Neuronal stem cell (in vitro differentiated cells): ENCODE measurements around the gene SMC1A.

Source experiments
- DNase-seq: peaks from one replicate; pipeline ENCODE4 v3.0.0-alpha.2; 2013; ENCODE audit warnings: low spot score
- H2AFZ ChIP-seq: one replicate; pipeline ENCODE4 v1.6.1; 2013; ENCODE audit warnings: mild to moderate bottlenecking, low read length, inconsistent platforms
- H2AK5ac ChIP-seq: 2 replicates; pipeline ENCODE4 v1.6.1; 2013; ENCODE audit warnings: low read depth, mild to moderate bottlenecking, inconsistent platforms, low read length, moderate library complexity, mixed read lengths
- H2BK120ac ChIP-seq: 2 replicates; pipeline ENCODE4 v1.6.1; 2013; ENCODE audit warnings: low read depth, mild to moderate bottlenecking, inconsistent platforms, low read length, moderate library complexity, mixed read lengths
- H2BK12ac ChIP-seq: one replicate; pipeline ENCODE4 v1.6.1; 2013; ENCODE audit warnings: low read length, inconsistent platforms
- H2BK15ac ChIP-seq: 2 replicates; pipeline ENCODE4 v1.6.1; 2013; ENCODE audit warnings: mild to moderate bottlenecking, low read length, inconsistent platforms, mixed read lengths
- H2BK5ac ChIP-seq: one replicate; pipeline ENCODE4 v1.6.1; 2013; ENCODE audit warnings: inconsistent platforms, mild to moderate bottlenecking, low read length, moderate library complexity
- H3K14ac ChIP-seq: one replicate; pipeline ENCODE4 v1.6.1; 2013; ENCODE audit warnings: low read length, inconsistent platforms
- H3K18ac ChIP-seq: 2 replicates; pipeline ENCODE4 v1.6.1; 2013; ENCODE audit warnings: low read length, inconsistent platforms
- H3K23ac ChIP-seq: 2 replicates; pipeline ENCODE4 v1.6.1; 2013; ENCODE audit warnings: low read depth, mild to moderate bottlenecking, mixed read lengths, low read length, inconsistent platforms; ENCODE audit not compliant: poor library complexity
- H3K27ac ChIP-seq: replicated peaks from 3 replicates; pipeline ENCODE4 v1.5.1; 2013; ENCODE audit warnings: low read length, inconsistent platforms
- H3K27me3 ChIP-seq, 3 experiments: 2 replicates each; pipeline ENCODE4 v1.6.1; 2013; ENCODE audit warnings: low read length in 3 of 3, mild to moderate bottlenecking in 2 of 3, inconsistent platforms in 1 of 3, low read depth in 1 of 3, mixed read lengths in 1 of 3, moderate library complexity in 1 of 3; ENCODE audit not compliant: control insufficient read depth in 3 of 3, insufficient read depth in 3 of 3
- H3K36me3 ChIP-seq, 2 donors: replicated peaks in 1 of 2; 2 replicates each; pipeline ENCODE4 v1.6.1; 2013; ENCODE audit warnings: low read length in 2 of 2; ENCODE audit not compliant: control insufficient read depth in 2 of 2, insufficient read depth in 2 of 2
- H3K4ac ChIP-seq: 2 replicates; pipeline ENCODE4 v1.6.1; 2013; ENCODE audit warnings: inconsistent platforms, mild to moderate bottlenecking, low read length, moderate library complexity
- H3K4me1 ChIP-seq, 2 donors: 1 replicate in 1 of 2; 2 replicates in 1 of 2; pipeline ENCODE4 v1.6.1; 2013; ENCODE audit warnings: low read length in 2 of 2, low read depth in 1 of 2; ENCODE audit not compliant: control insufficient read depth in 2 of 2, insufficient read depth in 1 of 2
- H3K4me2 ChIP-seq: one replicate; pipeline ENCODE4 v1.6.1; 2013; ENCODE audit warnings: mild to moderate bottlenecking, low read length, inconsistent platforms; ENCODE audit not compliant: insufficient read depth, poor library complexity, severe bottlenecking
- H3K4me3 ChIP-seq, 2 donors: 2 replicates each; pipeline ENCODE4 v1.5.1; 2013; ENCODE audit warnings: low read length in 2 of 2, mild to moderate bottlenecking in 2 of 2, inconsistent platforms in 1 of 2, moderate library complexity in 1 of 2
- H3K79me1 ChIP-seq: one replicate; pipeline ENCODE4 v1.6.1; 2013; ENCODE audit warnings: low read depth, mild to moderate bottlenecking, inconsistent platforms, low read length, moderate library complexity
- H3K9ac ChIP-seq: one replicate; pipeline ENCODE4 v1.6.1; 2013; ENCODE audit warnings: mild to moderate bottlenecking, low read depth, low read length, inconsistent platforms; ENCODE audit not compliant: poor library complexity
- H3K9me3 ChIP-seq, 2 donors: replicated peaks in 1 of 2; 2 replicates each; pipeline versions ENCODE3 to v1.6.1; 2013; ENCODE audit warnings: low read length in 2 of 2, mild to moderate bottlenecking in 2 of 2, inconsistent platforms in 1 of 2, low read depth in 1 of 2, mixed read lengths in 1 of 2, moderate library complexity in 1 of 2; ENCODE audit not compliant: control insufficient read depth in 2 of 2, insufficient read depth in 1 of 2
- H4K8ac ChIP-seq: one replicate; pipeline ENCODE4 v1.6.1; 2013; ENCODE audit warnings: low read depth, mild to moderate bottlenecking, inconsistent platforms, low read length, moderate library complexity
- H4K91ac ChIP-seq: one replicate; pipeline ENCODE4 v1.6.1; 2013; ENCODE audit warnings: low read length, low read depth, mild to moderate bottlenecking, inconsistent platforms; ENCODE audit not compliant: poor library complexity
- WGBS, 2 donors: extraction: QIAGEN DNeasy Blood & Tissue Kit; methylation state at CpG; one replicate each; pipeline ENCODE4 v1.1.7; 2013; ENCODE audit warnings: missing lambda C conversion rate in 2 of 2, mixed read lengths in 1 of 2; ENCODE audit not compliant: insufficient read length in 2 of 2, insufficient replicate concordance in 1 of 2; ENCODE audit errors: extremely low coverage in 2 of 2; 5-methylcytosine and 5-hydroxymethylcytosine counted together

SMC1A gene

DNA sequence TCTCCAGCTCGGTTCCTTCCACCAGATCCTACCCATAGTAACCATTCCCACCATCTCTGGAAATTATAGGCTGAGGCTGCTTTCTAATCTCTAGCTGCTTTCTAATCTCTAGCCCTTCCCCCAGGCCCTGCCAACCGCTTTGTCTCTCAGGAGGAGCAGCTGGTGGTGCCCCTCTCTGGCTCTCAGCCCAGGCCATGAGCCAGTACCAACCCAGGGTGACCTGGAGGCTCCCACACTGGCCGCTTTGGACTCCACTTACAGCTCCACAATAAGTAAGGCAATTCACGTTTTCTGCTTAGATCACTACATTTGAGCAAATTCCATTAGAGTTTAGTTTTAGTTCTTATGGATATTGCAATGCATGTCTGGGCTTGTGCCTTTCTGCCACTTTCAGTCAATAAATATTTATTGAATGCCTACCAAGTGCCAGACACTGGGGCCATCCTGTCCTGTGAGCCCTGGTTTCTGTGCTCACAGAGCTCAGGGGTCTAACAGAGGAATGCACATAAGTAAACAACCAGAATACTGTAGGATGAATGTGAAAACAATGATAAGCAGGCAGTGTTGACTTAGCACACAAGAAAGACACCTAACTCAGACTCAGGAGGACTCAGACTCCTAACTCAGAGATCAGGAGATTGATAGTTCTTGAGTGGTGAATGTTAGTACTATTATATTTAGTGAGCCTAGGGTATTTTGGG is 38.9 kb downstream of the SMC1A start:
- H3K9me3 ChIP-seq, result no peaks in the 10 kb centered on the region
- no peak overlapping the region for H4K91ac ChIP-seq
- H3K23ac ChIP-seq, result no peak overlapping the region
- no peak overlapping the region for H3K27ac ChIP-seq
- no peaks in the 10 kb centered on the region for H3K27me3 ChIP-seq
- no peak overlapping the region for H3K4ac ChIP-seq
- peaks cover 33 to 92% of the 10 kb centered on the region in 2 donors for H3K36me3 ChIP-seq
- no peak overlapping the region for H2AK5ac ChIP-seq
- no peak overlapping the region for H2BK120ac ChIP-seq
- H2AFZ ChIP-seq, result no peak overlapping the region
- no peak overlapping the region for H3K14ac ChIP-seq
- no peak overlapping the region for H3K9ac ChIP-seq
- no peaks in the 10 kb centered on the region for H3K4me1 ChIP-seq
- no peak for DNase-seq
- H3K18ac ChIP-seq, result no peak overlapping the region
- no peak overlapping the region for H2BK15ac ChIP-seq
- H2BK5ac ChIP-seq, result no peak overlapping the region
- H4K8ac ChIP-seq, result no peak overlapping the region
- WGBS, 2 donors, result no CpG with 5 or more reads among the region's 4 CpGs
- no peak overlapping the region for H3K4me3 ChIP-seq
- H2BK12ac ChIP-seq, result no peak overlapping the region
- no peak overlapping the region for H3K4me2 ChIP-seq
- H3K79me1 ChIP-seq, result no peaks in the 10 kb centered on the region

DNA sequence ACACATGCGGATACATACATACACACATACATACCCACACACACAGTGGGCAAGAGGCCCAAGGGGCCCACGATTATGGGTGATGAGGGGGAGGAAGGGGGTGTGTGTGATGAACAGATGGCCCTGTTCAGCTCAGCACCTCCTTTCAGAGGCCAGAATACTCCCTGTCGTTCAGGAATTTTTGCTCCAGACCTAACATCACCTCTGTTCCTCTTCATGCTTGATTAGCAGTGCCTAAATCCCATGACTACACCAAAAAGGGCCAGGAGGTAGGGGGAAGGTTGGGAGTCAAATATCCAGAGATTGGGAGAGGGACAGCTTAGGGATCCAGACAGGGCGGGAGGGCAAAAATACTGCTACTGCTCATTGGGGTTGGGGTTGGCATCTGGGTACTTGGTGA is 42.7 kb downstream of the SMC1A start:
- peaks cover 31 to 92% of the 10 kb centered on the region in 2 donors for H3K36me3 ChIP-seq
- no peak overlapping the region for H2AK5ac ChIP-seq
- H3K9ac ChIP-seq, result no peak overlapping the region
- H3K4ac ChIP-seq, result no peak overlapping the region
- no peak overlapping the region for H2BK12ac ChIP-seq
- no peak overlapping the region for H2AFZ ChIP-seq
- H2BK5ac ChIP-seq, result no peak overlapping the region
- H4K91ac ChIP-seq, result no peak overlapping the region
- no peak overlapping the region for H4K8ac ChIP-seq
- no peak for DNase-seq
- no peaks in the 10 kb centered on the region for H3K4me1 ChIP-seq
- no peaks in the 10 kb centered on the region for H3K27me3 ChIP-seq
- no peaks in the 10 kb centered on the region for H3K79me1 ChIP-seq
- no peak overlapping the region for H3K18ac ChIP-seq
- no peak overlapping the region for H3K27ac ChIP-seq
- no peak overlapping the region for H2BK15ac ChIP-seq
- no peak overlapping the region for H3K4me2 ChIP-seq
- no peak overlapping the region for H2BK120ac ChIP-seq
- H3K23ac ChIP-seq, result no peak overlapping the region
- WGBS, 2 donors, result no CpG with 5 or more reads among the region's 4 CpGs
- peaks cover 0 to 4% of the 10 kb centered on the region in 2 donors for H3K9me3 ChIP-seq
- no peak overlapping the region for H3K14ac ChIP-seq
- no peak overlapping the region for H3K4me3 ChIP-seq

DNA sequence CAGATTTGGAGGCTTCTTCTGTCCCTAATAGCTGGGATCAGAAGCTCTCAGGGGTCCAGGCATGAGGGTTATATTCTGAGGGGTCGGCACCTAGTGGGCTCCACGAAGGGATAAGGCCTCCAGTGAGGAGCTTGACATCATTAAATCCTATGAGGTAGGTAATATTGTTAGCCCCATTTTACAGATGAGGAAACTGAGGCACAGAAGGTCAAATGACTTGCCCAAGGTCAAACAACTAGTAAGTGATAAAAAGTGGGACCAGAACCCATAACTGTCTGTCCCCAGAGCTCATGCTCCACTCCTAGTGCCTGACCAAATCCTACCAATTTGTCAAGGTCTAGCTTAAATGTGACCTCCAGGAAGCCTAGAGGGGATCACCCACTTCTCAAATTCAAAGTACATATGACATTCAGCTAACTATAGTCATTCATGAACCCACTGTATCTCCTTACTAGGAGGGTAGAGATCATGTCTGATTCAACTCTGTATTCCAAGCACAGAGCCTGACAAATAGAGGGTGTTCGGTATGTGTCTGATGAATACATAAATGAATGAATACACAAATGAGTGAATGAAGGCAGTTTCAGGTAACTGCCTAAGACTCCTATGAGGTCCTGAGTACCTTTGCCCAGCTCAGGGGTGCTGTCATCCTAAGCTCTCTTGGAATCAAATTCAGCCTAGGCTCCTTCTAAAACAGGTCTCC is 43.3 kb downstream of the SMC1A start:
- no peaks in the 10 kb centered on the region for H3K4me1 ChIP-seq
- no peak overlapping the region for H3K14ac ChIP-seq
- H3K23ac ChIP-seq, result no peak overlapping the region
- no peak overlapping the region for H3K9ac ChIP-seq
- H3K4me2 ChIP-seq, result no peak overlapping the region
- H2BK12ac ChIP-seq, result no peak overlapping the region
- no peak overlapping the region for H2BK15ac ChIP-seq
- no peak overlapping the region for H2BK120ac ChIP-seq
- no peak overlapping the region for H4K8ac ChIP-seq
- no peak overlapping the region for H3K18ac ChIP-seq
- no peak overlapping the region for H3K4me3 ChIP-seq
- no peak overlapping the region for H4K91ac ChIP-seq
- no peak overlapping the region for H2AFZ ChIP-seq
- H3K36me3 ChIP-seq, result peaks cover 31 to 91% of the 10 kb centered on the region in 2 donors
- no peak overlapping the region for H2BK5ac ChIP-seq
- no CpG with 5 or more reads among the region's 3 CpGs for WGBS, 2 donors
- no peak overlapping the region for H3K27ac ChIP-seq
- H3K4ac ChIP-seq, result no peak overlapping the region
- no peak overlapping the region for H2AK5ac ChIP-seq
- DNase-seq, result no peak
- peaks cover 0 to 4% of the 10 kb centered on the region in 2 donors for H3K9me3 ChIP-seq
- H3K79me1 ChIP-seq, result no peaks in the 10 kb centered on the region
- H3K27me3 ChIP-seq, result no peaks in the 10 kb centered on the region

DNA sequence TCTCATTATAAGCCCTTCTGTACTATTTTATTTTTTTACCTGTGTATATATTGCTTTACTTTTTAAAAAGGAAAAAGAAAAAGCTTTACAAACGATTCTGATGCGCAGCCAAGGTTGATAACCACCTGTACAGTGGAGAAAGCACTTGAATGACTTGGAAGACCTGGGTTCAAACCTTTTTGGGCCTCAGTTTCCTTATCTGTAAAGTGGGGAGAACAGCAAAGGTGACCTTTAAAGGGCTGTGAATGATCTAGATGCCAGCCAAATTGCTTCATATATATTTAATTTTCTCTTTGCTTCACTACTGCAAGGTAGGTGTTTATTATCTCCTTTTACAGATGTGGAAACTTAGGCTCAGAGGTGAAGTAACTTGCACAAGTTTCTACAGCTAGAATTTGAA is 45.0 kb downstream of the SMC1A start:
- Histone ChIP-seq H3K9ac (no peak overlapping the region), H2AFZ (no peak overlapping the region), H3K4me1 (no peaks in the 10 kb centered on the region), H3K27ac (no peak overlapping the region), H3K9me3 (peaks cover 0 to 4% of the 10 kb centered on the region in 2 donors), H3K4ac (no peak overlapping the region), H2BK120ac (no peak overlapping the region), H4K8ac (no peak overlapping the region), H2BK15ac (no peak overlapping the region), H3K23ac (no peak overlapping the region), H4K91ac (no peak overlapping the region), H3K18ac (no peak overlapping the region), H2AK5ac (no peak overlapping the region), H3K4me3 (no peak overlapping the region), H3K79me1 (no peaks in the 10 kb centered on the region), H3K27me3 (no peaks in the 10 kb centered on the region), H3K36me3 (peaks cover 26 to 75% of the 10 kb centered on the region in 2 donors), H2BK5ac (no peak overlapping the region), H3K4me2 (no peak overlapping the region), H2BK12ac (no peak overlapping the region), H3K14ac (no peak overlapping the region)
- no peak for DNase-seq
- no CpG with 5 or more reads among the region's 2 CpGs for WGBS, 2 donors
